K562 (cell line): ENCODE data around the gene KIF18B. TPM values are rescaled to one million over a fixed set of nuclear protein-coding genes. Genes with fewer than 3 reads are reported as not detected.
A peak's percentile ranks its signal among the peaks of the same experiment; 100 is the strongest.

Experiments used
- ATAC-seq: fragments of 200-7000 bp; cut with Tn5 transposase; 3 replicates; pipeline ENCODE4 v1.9.1; 2020; ENCODE audit warnings: moderate library complexity
- BruUV-seq: library from RNA; stranded (reverse); fragments of 400-500 nt; replicated peaks from 2 replicates; lab custom pipeline; 2021; lab: Mats Ljungman, UMichigan
- CTCF ChIA-PET: fragments of 300-600 bp; formaldehyde crosslinking; extraction: SDS; loops from one replicate; lab custom pipeline; 2021; ENCODE audit warnings: low intra/inter-chr PET ratio; lab: Yijun Ruan, JAX
- POLR2A ChIA-PET: fragments of 300-600, 350-650 bp; sonication (Branson Sonifier 250); formaldehyde crosslinking; extraction: SDS; loops from one replicate; lab custom pipeline; 2021; ENCODE audit warnings: antibody characterized with exemption, inconsistent platforms; lab: Yijun Ruan, JAX
- DNase-seq, 4 experiments: peaks; one replicate each; pipeline versions ENCODE4 v3.0.0 to v3.0.0-alpha.2; 2011 to 2018; ENCODE audit warnings: low spot score in 3 of 4, mixed read lengths in 3 of 4; ENCODE audit errors: extremely low read depth in 1 of 4
- FAIRE-seq: peaks from 2 replicates; lab custom pipeline; 2011; peaks lifted over from hg19 to GRCh38; lab: Jason Lieb, UNC
- H2AFZ ChIP-seq: 2 replicates; pipeline ENCODE4 v1.6.0; 2011; ENCODE audit warnings: low read depth, low read length, control low read depth, inconsistent platforms
- H3K27ac ChIP-seq: fragments of 200-600 bp; 3 replicates; pipeline ENCODE4 v1.8.0; 2011; ENCODE audit warnings: low read depth, mild to moderate bottlenecking, control low read depth, inconsistent platforms, low read length, moderate library complexity, mixed read lengths; ENCODE audit errors: extremely low read depth
- H3K27me3 ChIP-seq, 2 experiments: fragments of 300-600 bp in 1 of 2; 2 replicates in 1 of 2; 3 replicates in 1 of 2; pipeline versions ENCODE4 v1.6.0 to v1.8.0; 2011; ENCODE audit warnings: inconsistent platforms in 2 of 2, low read length in 2 of 2, mild to moderate bottlenecking in 1 of 2, mixed read lengths in 1 of 2, moderate library complexity in 1 of 2; ENCODE audit not compliant: control insufficient read depth in 2 of 2, insufficient read depth in 2 of 2
- H3K36me3 ChIP-seq: fragments of 300-600 bp; 3 replicates; pipeline ENCODE4 v1.8.0; 2011; ENCODE audit warnings: mild to moderate bottlenecking, low read length, inconsistent platforms; ENCODE audit not compliant: control insufficient read depth, insufficient read depth
- H3K4me1 ChIP-seq, 2 experiments: fragments of 200-600 bp in 1 of 2; replicated peaks in 1 of 2; 2 replicates in 1 of 2; 3 replicates in 1 of 2; pipeline versions ENCODE4 v1.5.1 to v1.8.0; 2011; ENCODE audit warnings: inconsistent platforms in 2 of 2, low read length in 2 of 2, mild to moderate bottlenecking in 1 of 2, mixed read lengths in 1 of 2, moderate library complexity in 1 of 2; ENCODE audit not compliant: control insufficient read depth in 2 of 2, insufficient read depth in 2 of 2
- H3K4me2 ChIP-seq: 2 replicates; pipeline ENCODE4 v1.6.1; 2011; ENCODE audit warnings: low read length, control low read depth, inconsistent platforms, mixed read lengths; ENCODE audit not compliant: insufficient read depth
- H3K4me3 ChIP-seq: fragments of 200-600 bp; sonication (generic), shearing (Covaris generic); 2 replicates; pipeline ENCODE4 v1.5.1; 2016; ENCODE audit warnings: control low read depth, inconsistent platforms
- H3K79me2 ChIP-seq: fragments of 200-600 bp; 3 replicates; pipeline ENCODE4 v1.8.0; 2011; ENCODE audit warnings: low read length, inconsistent platforms; ENCODE audit not compliant: control insufficient read depth, insufficient read depth
- H3K9ac ChIP-seq, 2 experiments: 2 replicates each; pipeline versions ENCODE4 v1.6.0 to v1.6.1; 2011; ENCODE audit warnings: low read depth in 2 of 2, low read length in 2 of 2, control low read depth in 1 of 2, inconsistent platforms in 1 of 2, mild to moderate bottlenecking in 1 of 2, mixed read lengths in 1 of 2; ENCODE audit not compliant: insufficient read depth in 1 of 2
- H3K9me1 ChIP-seq: one replicate; pipeline ENCODE4 v1.6.0; 2011; ENCODE audit warnings: inconsistent platforms, mild to moderate bottlenecking, low read length, moderate library complexity; ENCODE audit not compliant: control insufficient read depth, insufficient read depth
- H3K9me3 ChIP-seq: replicated peaks from 2 replicates; pipeline ENCODE4 v1.5.1; 2011; ENCODE audit warnings: low read depth, low read length, inconsistent platforms; ENCODE audit not compliant: control insufficient read depth, insufficient read depth
- H4K20me1 ChIP-seq: replicated peaks from 2 replicates; pipeline ENCODE4 v1.6.1; 2011; ENCODE audit warnings: low read length, inconsistent platforms, mixed read lengths; ENCODE audit not compliant: control insufficient read depth, insufficient read depth
- EGR1 ChIP-seq: fragments of 450-650 bp; conservative IDR thresholded peaks from 2 replicates; pipeline ENCODE4 v1.6.1; 2017; ENCODE audit warnings: mild to moderate bottlenecking
- ESRRA ChIP-seq: fragments of 450-650 bp; IDR thresholded peaks from 2 replicates; pipeline ENCODE4 v1.6.1; 2014; ENCODE audit warnings: low read depth, mild to moderate bottlenecking, moderate library complexity, borderline replicate concordance
- ETS2 ChIP-seq: IDR thresholded peaks from 2 replicates; pipeline ENCODE4 v1.6.1; 2016; ENCODE audit warnings: borderline replicate concordance, missing genetic modification characterization, mild to moderate bottlenecking, moderate library complexity, missing compliant biosample characterization; ENCODE audit not compliant: poor library complexity, severe bottlenecking
- SIN3A ChIP-seq, 2 experiments: fragments of 150-350 bp in 1 of 2; IDR thresholded peaks; 2 replicates each; pipeline ENCODE4 v1.6.1; 2011 to 2016; ENCODE audit warnings: borderline replicate concordance in 2 of 2, low read depth in 2 of 2, low read length in 2 of 2, mild to moderate bottlenecking in 2 of 2, moderate library complexity in 2 of 2; ENCODE audit not compliant: control insufficient read depth in 1 of 2
- SMC3 ChIP-seq: conservative IDR thresholded peaks from 2 replicates; pipeline ENCODE4 v1.6.1; 2011; ENCODE audit warnings: low read depth, low read length, improper control_type of control experiment; ENCODE audit not compliant: insufficient read depth
- TAF15 ChIP-seq: fragments of 200-400 bp; formaldehyde crosslinking; IDR thresholded peaks from 2 replicates; pipeline ENCODE4 v1.6.1; 2017; ENCODE audit warnings: mild to moderate bottlenecking, low read depth, low read length, moderate library complexity
- TCF3 ChIP-seq: sonication (generic); formaldehyde crosslinking; IDR thresholded peaks from 2 replicates; pipeline ENCODE4 v1.4.0; 2020; ENCODE audit warnings: mild to moderate bottlenecking, missing genetic modification reagents
- TEAD4 ChIP-seq, 2 experiments: sonication (generic) in 1 of 2; formaldehyde crosslinking in 1 of 2; IDR thresholded peaks; 2 replicates each; pipeline versions ENCODE4 v1.6.1 to v1.8.0; 2012 to 2022; ENCODE audit warnings: borderline replicate concordance in 1 of 2, inconsistent platforms in 1 of 2, low read length in 1 of 2, mild to moderate bottlenecking in 1 of 2, missing genetic modification reagents in 1 of 2
- WGBS: fragments of 100-300 bp; shearing (Covaris generic); methylation state at CpG from one replicate; pipeline ENCODE4 v1.1.6; 2016; ENCODE audit warnings: low coverage, mixed read lengths; ENCODE audit not compliant: insufficient coverage; ENCODE audit errors: missing lambda C conversion rate; 5-methylcytosine and 5-hydroxymethylcytosine counted together
- in situ Hi-C: fragments of 300-500 bp; cut with MboI; formaldehyde crosslinking; loops from 4 replicates; pipeline ENCODE4 v1.15.0; 2018; ENCODE audit warnings: inconsistent platforms, mixed read lengths
- intact Hi-C: fragments of 100-400 bp; cut with micrococcal nuclease; formaldehyde crosslinking; loops from 2 replicates; pipeline ENCODE4 v1.14.2; 2022
- polyA plus RNA-seq, 8 experiments: library from polyadenylated mRNA; depleted of rRNA in 4 of 8; stranded (reverse) in 5 of 8; unstranded in 3 of 8; fragments of >200 nt; fragmentation: Nextera tagmentation in 2 of 8; fragmentation: Illumina TruSeq in 1 of 8; extraction: Ambion mirVana in 2 of 8; extraction: Trizol in 1 of 8; gene quantifications; 2 replicates each; pipeline versions ENCODE4 v1.2.1 to v1.2.3, GENCODE V29; 2011 to 2014; ENCODE audit warnings: inconsistent platforms in 1 of 8, missing spikeins in 1 of 8
- total RNA-seq, 7 experiments: library from RNA; depleted of rRNA in 6 of 7; stranded (reverse); fragments of >200 nt in 6 of 7; fragmentation: Illumina TruSeq in 2 of 7; extraction: Trizol in 2 of 7; gene quantifications; 2 replicates each; pipeline versions ENCODE4 v1.2.1 to v1.2.3, GENCODE V29; 2011 to 2021; ENCODE audit warnings: low replicate concordance in 1 of 7
- TF ChIP-seq, protein P1 (sequence below): sonication (generic); formaldehyde crosslinking; IDR thresholded peaks from 2 replicates; pipeline ENCODE4 v1.8.1; 2023; ENCODE audit warnings: mild to moderate bottlenecking, missing genetic modification reagents
- TF ChIP-seq, protein P2 (sequence below): fragments of 450-650 bp; IDR thresholded peaks from 2 replicates; pipeline ENCODE4 v1.6.1; 2017; ENCODE audit warnings: antibody characterized with exemption, mild to moderate bottlenecking

Gene KIF18B
- total and polyA plus RNA-seq, 9 of the 15 experiments (the other 6 are each of a cell fraction or from before 2014, with no cell fraction given), result 2.0 to 42.8 (median 13.2) TPM

DNA sequence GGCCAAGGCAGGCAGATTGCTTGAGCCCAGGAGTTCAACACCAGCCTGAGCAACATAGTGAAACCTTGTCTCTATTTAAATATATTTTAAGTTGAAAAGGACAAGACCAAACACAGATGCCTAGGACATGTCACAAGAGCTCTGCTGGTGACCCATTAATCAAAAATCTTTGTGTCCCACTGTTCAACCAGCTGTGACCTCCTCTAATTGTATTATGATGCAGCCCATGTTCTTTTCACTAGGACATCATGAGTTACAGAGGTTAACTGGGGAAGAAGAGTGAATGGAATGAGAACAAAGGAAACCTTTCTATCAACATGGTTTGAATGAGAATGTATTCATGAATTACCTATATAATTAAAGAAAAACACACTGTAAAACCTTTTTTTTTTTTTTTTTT lies 55.3 kb downstream of the KIF18B start (continued):
- no peak for TF ChIP-seq ETS2 (tag)
- TF ChIP-seq SIN3A (IDR thresholded peaks at IDR 0.05; ENCODE audit: borderline replicate concordance in 2 of 2, control insufficient read depth in 1 of 2, low read depth in 2 of 2, low read length in 2 of 2), result no peak
- no peak for TF ChIP-seq SMC3

DNA sequence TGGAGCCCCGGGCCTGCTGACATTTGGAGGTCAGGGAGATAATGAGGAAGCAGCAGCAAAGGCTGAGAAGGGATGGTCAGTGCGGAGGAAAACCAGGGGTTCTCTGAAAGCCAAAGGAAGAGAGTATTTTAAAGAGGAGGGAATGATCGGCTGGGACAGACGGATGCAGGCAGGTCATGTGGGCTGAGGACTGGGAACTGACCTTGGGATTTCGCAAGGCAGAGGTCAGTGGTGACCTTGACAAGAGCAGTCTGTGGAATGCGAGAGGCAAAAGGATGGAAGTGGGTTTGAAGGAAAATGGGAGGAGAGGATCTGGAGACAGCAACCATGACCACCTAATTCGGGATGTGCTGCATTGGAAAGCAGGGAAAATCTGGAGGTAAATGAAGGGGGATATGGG lies 58.6 kb downstream of the KIF18B start:
- Histone ChIP-seq H3K4me2 (no peak overlapping the region), H4K20me1 (peaks cover 30% of the 10 kb centered on the region), H3K9ac (peak overlapping the region in 1 of 2 experiments; percentile 15; a peak in 1 of 4 replicates), H3K9me1 (no peaks in the 10 kb centered on the region), H3K9me3 (no peaks in the 10 kb centered on the region), H3K79me2 (peaks cover 66% of the 10 kb centered on the region), H3K27ac (no peak overlapping the region), H2AFZ (no peak overlapping the region), H3K4me3 (no peak overlapping the region), H3K36me3 (peaks cover 82% of the 10 kb centered on the region), H3K27me3 (no peaks in the 10 kb centered on the region), H3K4me1 (no peaks in the 10 kb centered on the region; a peak in 2 of 5 replicates)
- BruUV-seq, result no TSS peak
- in situ Hi-C loops (no loop called here), intact Hi-C loops (no loop called here)
- CTCF ChIA-PET, result no interaction called here
- no peak for ATAC-seq
- FAIRE-seq, result no peak
- POLR2A ChIA-PET, result interaction anchor here (1.0 kb wide), 1 partner anchor 118 kb away, joined by 3 read pairs; no protein-coding TSS in a partner anchor
- TF ChIP-seq TCF3 (CRISPR knock-in tag), result no peak
- TF ChIP-seq, protein P1, sequence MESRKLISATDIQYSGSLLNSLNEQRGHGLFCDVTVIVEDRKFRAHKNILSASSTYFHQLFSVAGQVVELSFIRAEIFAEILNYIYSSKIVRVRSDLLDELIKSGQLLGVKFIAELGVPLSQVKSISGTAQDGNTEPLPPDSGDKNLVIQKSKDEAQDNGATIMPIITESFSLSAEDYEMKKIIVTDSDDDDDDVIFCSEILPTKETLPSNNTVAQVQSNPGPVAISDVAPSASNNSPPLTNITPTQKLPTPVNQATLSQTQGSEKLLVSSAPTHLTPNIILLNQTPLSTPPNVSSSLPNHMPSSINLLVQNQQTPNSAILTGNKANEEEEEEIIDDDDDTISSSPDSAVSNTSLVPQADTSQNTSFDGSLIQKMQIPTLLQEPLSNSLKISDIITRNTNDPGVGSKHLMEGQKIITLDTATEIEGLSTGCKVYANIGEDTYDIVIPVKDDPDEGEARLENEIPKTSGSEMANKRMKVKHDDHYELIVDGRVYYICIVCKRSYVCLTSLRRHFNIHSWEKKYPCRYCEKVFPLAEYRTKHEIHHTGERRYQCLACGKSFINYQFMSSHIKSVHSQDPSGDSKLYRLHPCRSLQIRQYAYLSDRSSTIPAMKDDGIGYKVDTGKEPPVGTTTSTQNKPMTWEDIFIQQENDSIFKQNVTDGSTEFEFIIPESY (CRISPR knock-in tag), result no peak
- TF ChIP-seq, protein P2, sequence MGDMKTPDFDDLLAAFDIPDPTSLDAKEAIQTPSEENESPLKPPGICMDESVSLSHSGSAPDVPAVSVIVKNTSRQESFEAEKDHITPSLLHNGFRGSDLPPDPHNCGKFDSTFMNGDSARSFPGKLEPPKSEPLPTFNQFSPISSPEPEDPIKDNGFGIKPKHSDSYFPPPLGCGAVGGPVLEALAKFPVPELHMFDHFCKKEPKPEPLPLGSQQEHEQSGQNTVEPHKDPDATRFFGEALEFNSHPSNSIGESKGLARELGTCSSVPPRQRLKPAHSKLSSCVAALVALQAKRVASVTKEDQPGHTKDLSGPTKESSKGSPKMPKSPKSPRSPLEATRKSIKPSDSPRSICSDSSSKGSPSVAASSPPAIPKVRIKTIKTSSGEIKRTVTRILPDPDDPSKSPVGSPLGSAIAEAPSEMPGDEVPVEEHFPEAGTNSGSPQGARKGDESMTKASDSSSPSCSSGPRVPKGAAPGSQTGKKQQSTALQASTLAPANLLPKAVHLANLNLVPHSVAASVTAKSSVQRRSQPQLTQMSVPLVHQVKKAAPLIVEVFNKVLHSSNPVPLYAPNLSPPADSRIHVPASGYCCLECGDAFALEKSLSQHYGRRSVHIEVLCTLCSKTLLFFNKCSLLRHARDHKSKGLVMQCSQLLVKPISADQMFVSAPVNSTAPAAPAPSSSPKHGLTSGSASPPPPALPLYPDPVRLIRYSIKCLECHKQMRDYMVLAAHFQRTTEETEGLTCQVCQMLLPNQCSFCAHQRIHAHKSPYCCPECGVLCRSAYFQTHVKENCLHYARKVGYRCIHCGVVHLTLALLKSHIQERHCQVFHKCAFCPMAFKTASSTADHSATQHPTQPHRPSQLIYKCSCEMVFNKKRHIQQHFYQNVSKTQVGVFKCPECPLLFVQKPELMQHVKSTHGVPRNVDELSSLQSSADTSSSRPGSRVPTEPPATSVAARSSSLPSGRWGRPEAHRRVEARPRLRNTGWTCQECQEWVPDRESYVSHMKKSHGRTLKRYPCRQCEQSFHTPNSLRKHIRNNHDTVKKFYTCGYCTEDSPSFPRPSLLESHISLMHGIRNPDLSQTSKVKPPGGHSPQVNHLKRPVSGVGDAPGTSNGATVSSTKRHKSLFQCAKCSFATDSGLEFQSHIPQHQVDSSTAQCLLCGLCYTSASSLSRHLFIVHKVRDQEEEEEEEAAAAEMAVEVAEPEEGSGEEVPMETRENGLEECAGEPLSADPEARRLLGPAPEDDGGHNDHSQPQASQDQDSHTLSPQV, result no peak
- TF ChIP-seq TEAD4 (IDR thresholded peaks at IDR 0.05; ENCODE audit: low read length), result no peak
- no peak for TF ChIP-seq TEAD4 (CRISPR knock-in tag; IDR thresholded peaks at IDR 0.05; ENCODE audit: borderline replicate concordance)
- TF ChIP-seq ESRRA, result peak; percentile 66; the same call in 1 of the 2 replicates
- TF ChIP-seq EGR1, result no peak
- no peak for TF ChIP-seq TAF15
- 71% methylated on average over 7 of the region's 7 CpGs for WGBS
- no peak for DNase-seq
